Hippocampal formation (tissue), 2 donors: Measurements from ENCODE around the gene ADAMTS16.

Experiments used
- DNase-seq, 2 donors: peaks; one replicate each; lab custom pipeline; 2025; lab: John Stamatoyannopoulos, UW

ADAMTS16 gene

DNA sequence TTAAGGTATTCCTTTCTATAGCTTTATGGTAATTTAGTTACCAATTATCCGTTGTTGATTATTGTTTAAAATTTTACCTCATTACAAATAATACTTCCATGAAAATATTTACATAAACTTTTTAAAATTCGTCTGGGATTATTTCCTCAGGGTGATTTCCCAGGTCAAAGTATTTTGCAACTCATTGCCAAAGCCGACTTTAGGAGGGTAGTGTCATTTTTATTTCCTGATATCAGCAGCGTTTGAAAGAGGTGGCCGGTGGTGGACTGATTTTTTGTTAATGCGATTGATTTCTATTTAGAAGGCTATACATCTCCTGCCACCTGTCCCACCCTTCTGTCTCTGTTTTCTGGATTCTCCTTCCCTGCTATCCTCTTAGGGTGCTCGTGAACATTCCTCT, 4.3 kb downstream of the ADAMTS16 start:
- no peak for DNase-seq

- no peak for DNase-seq
Measured at GRCh38 chr5:5145651-5146529, 5.8 kb downstream of the ADAMTS16 start.

- no peak for DNase-seq
Measured at GRCh38 chr5:5146530-5147160, 6.5 kb downstream of the ADAMTS16 start.

DNA sequence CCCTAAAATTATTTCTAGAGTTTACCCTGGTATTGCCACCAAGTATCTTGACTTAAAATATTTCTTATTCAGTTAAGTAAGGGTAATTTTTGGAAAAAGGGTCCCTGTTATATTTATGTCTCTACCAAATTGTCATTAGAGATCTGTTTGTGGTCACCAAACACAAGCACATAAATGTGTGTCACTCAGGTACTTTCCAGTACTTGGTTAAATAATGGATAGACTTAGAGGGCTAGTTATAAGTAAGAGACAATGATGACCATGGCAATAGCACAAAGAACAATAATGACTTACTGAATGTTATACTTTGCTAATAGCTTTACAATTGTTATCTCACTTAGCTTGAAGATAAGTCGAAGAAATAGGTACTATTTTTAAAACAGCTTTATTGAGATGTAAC, 9.0 kb downstream of the ADAMTS16 start:
- no peak for DNase-seq

- no peak for DNase-seq
Measured at GRCh38 chr5:5150667-5151066, 10.5 kb downstream of the ADAMTS16 start.

- no peak for DNase-seq
Measured at GRCh38 chr5:5154733-5155132, 14.6 kb downstream of the ADAMTS16 start.

DNA sequence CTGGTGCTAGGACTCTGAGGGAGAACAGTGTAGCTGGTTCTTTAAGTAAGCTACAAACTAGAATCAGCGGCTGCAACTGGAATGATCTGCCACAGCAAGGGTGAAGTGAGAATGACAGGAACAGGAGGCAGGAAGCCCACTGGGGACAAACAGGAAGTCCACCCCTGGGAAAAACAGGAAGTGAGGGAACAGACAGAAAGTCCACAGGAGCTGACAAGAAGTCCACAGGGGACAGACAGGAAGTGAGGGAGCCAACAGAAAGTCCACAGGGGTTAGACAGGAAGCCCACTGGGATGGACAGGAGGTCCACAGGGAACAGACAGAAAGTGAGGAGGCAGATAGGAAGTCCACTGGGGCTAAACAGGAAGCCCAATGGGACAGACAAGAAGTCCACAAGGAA, 15.5 kb downstream of the ADAMTS16 start:
- DNase-seq: no peak

DNA sequence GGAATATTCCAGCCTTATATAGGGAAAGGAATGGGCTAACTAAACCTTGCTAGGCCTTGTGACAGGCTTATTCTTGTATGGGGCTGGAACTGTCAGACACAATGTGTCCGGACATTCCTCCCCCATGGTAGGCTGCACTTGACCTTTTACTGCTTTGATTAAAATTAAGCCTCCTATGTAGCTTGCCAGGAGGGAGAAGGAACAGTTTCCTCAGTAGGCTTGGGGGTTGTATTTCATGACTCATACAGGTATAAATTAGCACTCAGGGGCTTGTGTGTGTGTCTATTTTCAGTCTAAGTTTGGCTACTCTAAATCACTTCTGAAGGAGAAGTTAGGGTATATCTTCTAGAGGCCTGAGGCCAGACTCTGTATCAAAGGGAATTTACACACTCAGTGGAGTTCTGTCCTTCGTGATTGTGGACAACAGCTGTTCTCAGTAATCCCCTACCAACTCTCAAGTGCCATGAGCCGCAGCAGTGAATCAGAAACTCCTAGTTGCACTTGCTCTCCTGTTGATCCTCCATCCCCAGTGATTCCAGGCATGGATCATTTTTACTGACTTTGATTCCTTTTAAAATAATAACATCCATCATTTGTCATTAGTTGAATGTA, 16.4 kb downstream of the ADAMTS16 start:
- DNase-seq: no peak

GRCh38 chr5:5158472-5158895, 18.4 kb downstream of the ADAMTS16 start:
- DNase-seq: no peak

DNA sequence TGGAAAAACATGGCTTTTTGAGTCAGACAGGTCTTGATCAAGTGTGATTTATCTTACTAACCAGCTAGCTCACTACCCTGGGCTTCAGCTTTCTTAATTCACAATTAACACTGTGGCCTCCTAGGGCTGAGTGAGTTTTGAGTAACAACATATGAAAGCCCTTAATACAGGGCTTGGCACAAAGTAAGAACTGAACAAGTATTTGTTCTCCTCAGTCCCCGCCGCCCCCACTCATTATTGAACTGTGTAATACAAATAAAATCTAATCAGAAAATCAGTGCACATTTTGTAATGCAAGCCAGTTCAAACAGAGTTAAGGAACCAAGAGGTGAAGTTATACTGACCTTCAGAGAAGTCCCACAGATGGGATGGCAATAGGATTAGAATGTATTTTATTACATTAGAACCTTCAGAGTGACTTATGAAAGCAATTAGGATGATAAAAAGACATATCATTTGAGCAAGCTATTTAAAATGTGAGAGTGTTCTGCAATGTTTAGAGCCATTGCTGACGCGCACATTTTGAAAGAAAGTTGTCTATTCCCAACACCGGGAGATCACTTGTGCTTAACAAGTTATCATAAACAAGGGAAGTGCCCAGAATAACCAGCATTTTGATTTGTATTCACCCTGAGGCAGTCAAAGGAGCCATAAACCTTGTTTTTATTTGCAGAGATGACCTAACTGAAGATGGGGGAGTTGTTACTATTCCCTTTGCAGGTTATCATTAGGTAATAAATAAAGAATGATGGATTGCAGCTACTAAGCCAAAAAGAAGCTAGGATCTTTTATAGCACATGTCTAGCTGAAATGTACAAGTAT, 19.4 kb downstream of the ADAMTS16 start:
- no peak for DNase-seq

DNA sequence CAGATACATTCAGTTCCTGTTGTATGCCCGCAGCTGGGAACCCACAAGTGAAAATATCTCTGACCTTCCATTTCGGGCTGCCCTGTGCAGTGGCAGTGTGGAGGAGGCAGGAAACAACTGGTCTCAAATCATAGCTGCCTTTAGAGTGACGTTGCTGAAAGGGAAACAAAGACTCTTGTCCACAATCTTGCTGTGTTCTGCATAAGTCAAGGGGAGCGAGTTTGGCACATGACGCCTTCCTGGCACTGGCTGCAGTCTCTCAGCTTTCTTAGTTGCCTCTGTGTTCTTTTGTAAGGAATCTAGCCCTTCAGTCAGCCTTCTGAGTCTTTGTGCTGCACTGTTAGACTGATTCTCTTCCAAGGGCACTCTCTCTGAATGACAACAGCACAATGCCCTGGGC, 24.0 kb downstream of the ADAMTS16 start:
- DNase-seq: no peak

GRCh38 chr5:5165541-5166002, 25.4 kb downstream of the ADAMTS16 start:
- no peak for DNase-seq

DNA sequence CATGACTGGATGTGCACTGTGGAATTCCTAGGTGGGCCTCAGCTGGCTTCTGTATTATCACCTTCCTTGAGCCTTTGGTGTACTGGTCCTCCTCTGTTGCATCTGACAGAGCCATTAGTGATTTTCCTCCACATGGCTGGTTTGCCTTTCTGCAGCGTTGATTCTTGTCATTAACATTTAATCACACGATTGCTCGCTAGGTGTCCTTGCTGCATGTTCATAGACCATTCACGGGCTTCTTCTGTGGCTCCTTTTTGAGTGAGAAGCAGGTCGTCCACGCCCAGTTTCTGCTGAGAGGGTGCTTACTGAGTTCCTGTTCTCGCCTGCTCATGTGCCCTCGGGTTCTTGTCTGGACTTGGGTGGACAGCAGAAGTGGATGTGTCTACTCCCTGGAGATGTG, 29.3 kb downstream of the ADAMTS16 start:
- no peak for DNase-seq

DNA sequence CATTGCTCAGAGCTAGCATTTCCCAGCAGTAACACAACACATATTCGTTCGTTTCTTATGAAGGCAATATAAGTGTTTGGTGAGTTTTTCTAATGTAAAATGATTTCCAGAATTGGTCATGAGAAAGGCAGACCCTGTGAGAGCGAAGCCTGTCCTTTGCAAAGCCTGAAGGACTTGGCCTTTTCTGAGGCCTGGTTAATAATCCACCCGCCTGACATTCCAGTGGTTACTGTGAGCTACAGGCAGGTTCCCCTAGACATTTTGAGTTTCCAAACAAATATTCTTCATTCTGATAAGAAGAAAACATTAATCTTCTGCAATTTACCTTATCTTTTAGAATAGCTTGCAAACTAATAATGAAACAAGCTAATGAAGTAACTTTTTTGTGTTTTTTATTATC, 38.0 kb downstream of the ADAMTS16 start:
- DNase-seq: no peak

DNA sequence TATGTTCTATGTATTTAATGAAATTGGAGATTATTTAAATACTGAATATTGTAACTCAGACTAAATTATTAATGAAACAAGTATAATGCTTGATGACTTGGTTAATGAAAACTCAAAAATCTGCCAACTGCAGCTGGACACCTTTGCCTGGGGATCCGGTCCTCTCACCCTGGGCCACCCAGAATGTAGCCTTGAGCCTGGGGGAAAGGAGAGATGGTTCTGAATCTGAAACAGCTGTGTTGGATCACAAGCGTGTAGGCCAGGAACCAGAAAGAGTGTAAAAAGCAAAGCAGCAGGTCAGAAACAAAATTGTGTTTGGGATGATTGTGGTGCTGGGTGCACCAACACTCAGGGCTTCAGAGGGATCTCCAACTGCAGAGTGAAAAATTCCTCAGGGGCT, 38.5 kb downstream of the ADAMTS16 start:
- no peak for DNase-seq

DNA sequence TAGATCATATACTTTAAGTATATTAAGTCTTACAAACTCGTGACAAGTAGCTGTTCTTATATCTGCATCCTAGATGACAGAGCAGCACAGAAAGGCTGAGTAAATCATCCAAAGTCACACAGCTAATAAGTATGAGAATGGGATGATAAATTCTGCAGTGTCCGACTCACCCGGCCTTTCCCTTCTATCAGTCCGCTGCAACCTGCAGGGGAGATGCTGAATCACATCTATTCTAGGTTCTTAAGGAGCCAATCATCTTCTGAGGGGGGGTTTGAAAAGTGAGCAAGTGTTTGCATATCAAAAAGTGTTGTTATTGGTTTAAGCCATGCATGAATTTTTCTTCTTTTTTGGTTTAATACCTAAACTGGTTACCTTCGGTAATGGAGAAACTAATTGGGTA, 38.9 kb downstream of the ADAMTS16 start:
- no peak for DNase-seq

GRCh38 chr5:5179597-5179996, 39.5 kb downstream of the ADAMTS16 start:
- DNase-seq: no peak

GRCh38 chr5:5181650-5182324, 41.7 kb downstream of the ADAMTS16 start:
- DNase-seq: no peak

DNA sequence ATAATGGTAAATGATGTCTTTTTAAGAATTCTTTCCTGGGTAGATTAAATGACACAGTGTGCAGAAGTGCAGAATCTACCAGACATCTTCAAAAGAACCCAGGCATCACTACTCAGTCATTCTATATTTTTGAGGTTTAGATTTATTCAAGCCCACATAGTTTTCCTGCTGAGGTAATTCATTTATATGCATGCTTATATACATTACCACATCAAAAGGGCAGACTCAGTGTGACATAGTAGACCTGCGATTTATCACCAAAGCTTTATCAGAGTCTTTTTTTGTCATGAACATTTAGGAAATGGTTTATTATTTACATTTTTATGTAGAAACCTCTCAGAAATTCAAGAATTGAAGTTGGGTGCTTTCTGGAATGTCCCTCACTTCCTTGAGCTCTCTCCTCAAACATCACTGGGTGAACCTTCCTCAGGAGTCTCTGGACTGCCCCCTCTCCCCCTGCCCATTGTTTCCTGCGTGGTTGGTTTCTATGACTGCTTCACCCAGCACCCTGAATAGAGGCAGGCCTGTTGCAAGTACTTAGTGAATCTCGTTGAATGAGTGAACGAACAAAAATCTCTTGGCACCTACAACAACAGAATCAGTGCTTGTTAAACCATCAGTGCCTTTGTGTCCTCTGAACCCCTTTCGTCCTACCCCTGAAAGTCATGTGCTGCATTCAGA, 42.5 kb downstream of the ADAMTS16 start:
- DNase-seq: no peak

DNA sequence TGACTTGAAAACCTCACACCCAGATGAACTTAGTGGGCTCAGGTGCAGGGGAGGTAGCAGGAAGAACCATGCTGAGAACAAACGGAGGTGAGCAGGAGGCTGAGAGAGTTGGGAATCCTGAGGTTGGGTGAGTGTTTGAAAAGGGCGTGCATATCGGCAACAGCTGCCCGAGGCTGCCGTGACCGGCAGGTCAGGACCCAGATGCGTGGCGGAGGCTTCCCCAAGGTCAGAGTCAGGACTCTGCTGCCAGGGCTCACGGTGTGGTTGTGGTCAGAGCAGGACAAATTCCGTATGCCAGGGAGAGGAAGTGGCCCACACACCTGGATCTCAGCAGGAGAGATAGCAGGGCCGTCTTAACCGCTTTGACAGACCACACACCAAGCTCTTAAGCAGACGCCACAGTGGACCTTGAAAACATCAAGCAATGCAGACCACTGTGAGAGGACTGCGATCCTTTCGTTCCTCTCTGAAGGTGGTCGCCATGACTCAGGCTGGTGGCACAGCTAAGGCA, 43.1 kb downstream of the ADAMTS16 start:
- no peak for DNase-seq

DNA sequence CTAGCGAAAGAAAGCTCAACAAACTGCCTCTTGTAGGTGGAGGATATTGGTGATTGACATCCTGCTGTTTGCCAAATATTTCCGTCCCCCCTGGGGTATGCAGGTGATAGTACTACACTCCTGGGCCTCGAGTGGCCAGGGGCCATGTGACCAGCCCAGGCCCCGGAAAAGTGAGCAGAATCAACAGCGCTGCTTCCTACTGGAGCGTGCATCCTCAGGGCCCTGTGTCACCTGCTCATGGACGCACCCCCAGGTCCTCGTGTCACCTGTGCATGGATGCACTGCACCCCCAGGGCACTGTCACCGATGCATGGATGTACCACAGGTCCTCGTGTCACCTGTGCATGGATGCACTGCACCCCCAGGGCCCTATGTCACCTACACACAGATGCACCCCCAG, 43.8 kb downstream of the ADAMTS16 start:
- no peak for DNase-seq
